Measurements from ENCODE around the gene TNS3. TPM values are rescaled to one million over a fixed set of nuclear protein-coding genes. Genes with fewer than 3 reads are reported as not detected.

TNS3 gene
- total and polyA plus RNA-seq, 10 of the 15 experiments (the other 5 are each of a cell fraction or from before 2014, with no cell fraction given): 0.27 to 2.7 (median 0.79) TPM

DNA sequence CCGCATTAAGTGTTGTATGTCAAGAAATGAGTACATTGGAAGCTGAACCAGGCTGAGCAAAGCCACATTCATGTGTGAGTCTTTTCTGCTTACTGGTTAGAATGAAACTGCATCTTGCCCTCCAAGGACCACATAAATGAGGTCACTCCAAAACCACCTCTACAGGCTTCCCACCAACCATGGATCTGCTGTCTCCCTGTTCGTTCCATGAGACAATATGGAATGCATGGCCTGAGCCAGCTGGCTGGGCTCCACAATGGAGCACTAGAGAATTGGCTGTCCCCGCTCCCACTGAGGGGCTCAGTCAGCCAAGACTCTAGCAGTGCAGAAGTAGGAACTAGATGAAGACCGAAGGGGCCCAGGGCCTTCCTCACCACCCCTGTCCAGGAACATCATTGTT is 120.8 kb downstream of the TNS3 start (continued):
- TF ChIP-seq, protein P1, sequence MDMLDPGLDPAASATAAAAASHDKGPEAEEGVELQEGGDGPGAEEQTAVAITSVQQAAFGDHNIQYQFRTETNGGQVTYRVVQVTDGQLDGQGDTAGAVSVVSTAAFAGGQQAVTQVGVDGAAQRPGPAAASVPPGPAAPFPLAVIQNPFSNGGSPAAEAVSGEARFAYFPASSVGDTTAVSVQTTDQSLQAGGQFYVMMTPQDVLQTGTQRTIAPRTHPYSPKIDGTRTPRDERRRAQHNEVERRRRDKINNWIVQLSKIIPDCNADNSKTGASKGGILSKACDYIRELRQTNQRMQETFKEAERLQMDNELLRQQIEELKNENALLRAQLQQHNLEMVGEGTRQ (IDR thresholded peaks at IDR 0.05; ENCODE audit: borderline replicate concordance, low read depth, low read length): no peak
- no peak for TF ChIP-seq RCOR1 (conservative IDR thresholded peaks at IDR 0.05; ENCODE audit: low read depth, low read length)
- no peak for TF ChIP-seq EZH2 (IDR thresholded peaks at IDR 0.05; ENCODE audit: borderline replicate concordance, control insufficient read depth, low read depth, low read length)
- TF ChIP-seq ATF7 (IDR thresholded peaks at IDR 0.05; ENCODE audit: low read depth): no peak
- TF ChIP-seq, protein P2, sequence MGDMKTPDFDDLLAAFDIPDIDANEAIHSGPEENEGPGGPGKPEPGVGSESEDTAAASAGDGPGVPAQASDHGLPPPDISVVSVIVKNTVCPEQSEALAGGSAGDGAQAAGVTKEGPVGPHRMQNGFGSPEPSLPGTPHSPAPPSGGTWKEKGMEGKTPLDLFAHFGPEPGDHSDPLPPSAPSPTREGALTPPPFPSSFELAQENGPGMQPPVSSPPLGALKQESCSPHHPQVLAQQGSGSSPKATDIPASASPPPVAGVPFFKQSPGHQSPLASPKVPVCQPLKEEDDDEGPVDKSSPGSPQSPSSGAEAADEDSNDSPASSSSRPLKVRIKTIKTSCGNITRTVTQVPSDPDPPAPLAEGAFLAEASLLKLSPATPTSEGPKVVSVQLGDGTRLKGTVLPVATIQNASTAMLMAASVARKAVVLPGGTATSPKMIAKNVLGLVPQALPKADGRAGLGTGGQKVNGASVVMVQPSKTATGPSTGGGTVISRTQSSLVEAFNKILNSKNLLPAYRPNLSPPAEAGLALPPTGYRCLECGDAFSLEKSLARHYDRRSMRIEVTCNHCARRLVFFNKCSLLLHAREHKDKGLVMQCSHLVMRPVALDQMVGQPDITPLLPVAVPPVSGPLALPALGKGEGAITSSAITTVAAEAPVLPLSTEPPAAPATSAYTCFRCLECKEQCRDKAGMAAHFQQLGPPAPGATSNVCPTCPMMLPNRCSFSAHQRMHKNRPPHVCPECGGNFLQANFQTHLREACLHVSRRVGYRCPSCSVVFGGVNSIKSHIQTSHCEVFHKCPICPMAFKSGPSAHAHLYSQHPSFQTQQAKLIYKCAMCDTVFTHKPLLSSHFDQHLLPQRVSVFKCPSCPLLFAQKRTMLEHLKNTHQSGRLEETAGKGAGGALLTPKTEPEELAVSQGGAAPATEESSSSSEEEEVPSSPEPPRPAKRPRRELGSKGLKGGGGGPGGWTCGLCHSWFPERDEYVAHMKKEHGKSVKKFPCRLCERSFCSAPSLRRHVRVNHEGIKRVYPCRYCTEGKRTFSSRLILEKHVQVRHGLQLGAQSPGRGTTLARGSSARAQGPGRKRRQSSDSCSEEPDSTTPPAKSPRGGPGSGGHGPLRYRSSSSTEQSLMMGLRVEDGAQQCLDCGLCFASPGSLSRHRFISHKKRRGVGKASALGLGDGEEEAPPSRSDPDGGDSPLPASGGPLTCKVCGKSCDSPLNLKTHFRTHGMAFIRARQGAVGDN (IDR thresholded peaks at IDR 0.05): no peak
- TF ChIP-seq KAT2A (conservative IDR thresholded peaks at IDR 0.05; ENCODE audit: control insufficient read depth, low read depth, low read length): no peak
- no peak for TF ChIP-seq KLF5 (IDR thresholded peaks at IDR 0.05; ENCODE audit: partially characterized antibody)

All from GM12878 (cell line).